Activated naive CD8-positive, alpha-beta T cell treated with anti-CD3 and anti-CD28 coated beads for 36 hours (primary cell): Measurements from ENCODE around the gene MPPED2. TPM values are rescaled to one million over a fixed set of nuclear protein-coding genes. Genes with fewer than 3 reads are reported as not detected.

ENCODE experiments used
- DNase-seq: peaks from one replicate; pipeline ENCODE4 v3.0.0; 2021
- H3K27ac Mint-ChIP-seq: one replicate; pipeline ENCODE4 v1.8.0; 2022; ENCODE audit warnings: mild to moderate bottlenecking, moderate library complexity, mixed read lengths
- H3K27me3 Mint-ChIP-seq: one replicate; pipeline ENCODE4 v1.8.0; 2022; ENCODE audit warnings: mild to moderate bottlenecking, mixed read lengths
- H3K36me3 Mint-ChIP-seq: one replicate; pipeline ENCODE4 v1.8.0; 2021; ENCODE audit warnings: mild to moderate bottlenecking, mixed read lengths
- H3K4me1 Mint-ChIP-seq: one replicate; pipeline ENCODE4 v1.8.0; 2021; ENCODE audit warnings: mixed read lengths
- H3K4me3 Mint-ChIP-seq: one replicate; pipeline ENCODE4 v1.8.0; 2022; ENCODE audit warnings: mild to moderate bottlenecking, moderate library complexity, mixed read lengths
- H3K9me3 Mint-ChIP-seq: one replicate; pipeline ENCODE4 v1.8.0; 2022; ENCODE audit warnings: mixed read lengths
- total RNA-seq, 2 experiments: library from RNA; stranded (reverse); gene quantifications; one replicate each; pipeline ENCODE4 v1.2.3, GENCODE V29; 2021

MPPED2 gene
- total RNA-seq, 2 experiments from 2014 or later, result 0.19 to 0.62 TPM

GRCh38 chr11:30526558-30526957, 59.6 kb downstream of the MPPED2 start:
- Mint-ChIP-seq H3K9me3 (no peaks in the 10 kb centered on the region), H3K36me3 (no peaks in the 10 kb centered on the region)

GRCh38 chr11:30522536-30523243, 63.5 kb downstream of the MPPED2 start:
- Mint-ChIP-seq H3K9me3 (no peaks in the 10 kb centered on the region), H3K27ac (no peak overlapping the region), H3K27me3 (peaks cover 15% of the 10 kb centered on the region), H3K36me3 (no peaks in the 10 kb centered on the region), H3K4me3 (no peak overlapping the region), H3K4me1 (peaks cover 3% of the 10 kb centered on the region)
- no peak for DNase-seq

More at GRCh38 chr11:30526558-30526957, 59.6 kb downstream of the MPPED2 start:
- Mint-ChIP-seq H3K4me1 (peaks cover 3% of the 10 kb centered on the region), H3K4me3 (no peak overlapping the region), H3K27ac (no peak overlapping the region), H3K27me3 (peaks cover 4% of the 10 kb centered on the region)
- no peak for DNase-seq

- Mint-ChIP-seq H3K36me3 (no peaks in the 10 kb centered on the region), H3K27ac (no peak overlapping the region), H3K27me3 (peaks cover 28% of the 10 kb centered on the region), H3K4me1 (peaks cover 3% of the 10 kb centered on the region), H3K9me3 (no peaks in the 10 kb centered on the region), H3K4me3 (no peak overlapping the region)
- no peak for DNase-seq
Observed at GRCh38 chr11:30521297-30522071, 64.7 kb downstream of the MPPED2 start.

- no peak for DNase-seq
- Mint-ChIP-seq H3K4me1 (peaks cover 16% of the 10 kb centered on the region), H3K27me3 (peaks cover 76% of the 10 kb centered on the region), H3K27ac (no peak overlapping the region), H3K36me3 (no peaks in the 10 kb centered on the region), H3K4me3 (no peak overlapping the region), H3K9me3 (peaks cover 1% of the 10 kb centered on the region)
Observed at GRCh38 chr11:30513087-30513486, 73.1 kb downstream of the MPPED2 start.

- Mint-ChIP-seq H3K27ac (no peak overlapping the region), H3K36me3 (no peaks in the 10 kb centered on the region), H3K4me1 (peaks cover 16% of the 10 kb centered on the region), H3K4me3 (no peak overlapping the region), H3K9me3 (peaks cover 1% of the 10 kb centered on the region), H3K27me3 (peaks cover 65% of the 10 kb centered on the region)
- DNase-seq, result no peak
Observed at GRCh38 chr11:30511408-30511807, 74.7 kb downstream of the MPPED2 start.

GRCh38 chr11:30510750-30511149, 75.4 kb downstream of the MPPED2 start:
- Mint-ChIP-seq H3K36me3 (no peaks in the 10 kb centered on the region), H3K27me3 (peaks cover 63% of the 10 kb centered on the region), H3K9me3 (peaks cover 1% of the 10 kb centered on the region)

GRCh38 chr11:30509364-30509763, 76.8 kb downstream of the MPPED2 start:
- no peak overlapping the region for H3K4me3 Mint-ChIP-seq
- H3K36me3 Mint-ChIP-seq, result no peaks in the 10 kb centered on the region
- H3K27ac Mint-ChIP-seq, result no peak overlapping the region
- no peak for DNase-seq
- H3K27me3 Mint-ChIP-seq, result peaks cover 60% of the 10 kb centered on the region
- H3K4me1 Mint-ChIP-seq, result peaks cover 16% of the 10 kb centered on the region
- H3K9me3 Mint-ChIP-seq, result peaks cover 1% of the 10 kb centered on the region

More at GRCh38 chr11:30510750-30511149, 75.4 kb downstream of the MPPED2 start:
- Mint-ChIP-seq H3K27ac (no peak overlapping the region), H3K4me1 (peaks cover 16% of the 10 kb centered on the region), H3K4me3 (no peak overlapping the region)
- no peak for DNase-seq

- DNase-seq, result no peak
- Mint-ChIP-seq H3K4me1 (peaks cover 16% of the 10 kb centered on the region), H3K9me3 (peaks cover 1% of the 10 kb centered on the region), H3K27ac (no peak overlapping the region), H3K27me3 (peaks cover 53% of the 10 kb centered on the region), H3K36me3 (no peaks in the 10 kb centered on the region), H3K4me3 (no peak overlapping the region)
Observed at GRCh38 chr11:30508594-30508993, 77.6 kb downstream of the MPPED2 start.

GRCh38 chr11:30505603-30506002, 80.5 kb downstream of the MPPED2 start:
- no peak for DNase-seq
- Mint-ChIP-seq H3K36me3 (no peaks in the 10 kb centered on the region), H3K4me3 (no peak overlapping the region), H3K27me3 (peaks cover 46% of the 10 kb centered on the region), H3K9me3 (no peaks in the 10 kb centered on the region), H3K27ac (no peak overlapping the region), H3K4me1 (peaks cover 8% of the 10 kb centered on the region)

GRCh38 chr11:30504468-30504867, 81.7 kb downstream of the MPPED2 start:
- Mint-ChIP-seq H3K27me3 (peaks cover 38% of the 10 kb centered on the region), H3K9me3 (no peaks in the 10 kb centered on the region)

GRCh38 chr11:30503156-30503555, 83.0 kb downstream of the MPPED2 start:
- Mint-ChIP-seq H3K4me1 (no peaks in the 10 kb centered on the region), H3K4me3 (no peak overlapping the region), H3K27me3 (peaks cover 34% of the 10 kb centered on the region), H3K27ac (no peak overlapping the region), H3K36me3 (no peaks in the 10 kb centered on the region), H3K9me3 (no peaks in the 10 kb centered on the region)
- DNase-seq, result no peak

More at GRCh38 chr11:30504468-30504867, 81.7 kb downstream of the MPPED2 start:
- DNase-seq, result no peak
- Mint-ChIP-seq H3K36me3 (no peaks in the 10 kb centered on the region), H3K27ac (no peak overlapping the region), H3K4me3 (no peak overlapping the region), H3K4me1 (no peaks in the 10 kb centered on the region)

GRCh38 chr11:30502305-30502704, 83.8 kb downstream of the MPPED2 start:
- DNase-seq, result no peak
- Mint-ChIP-seq H3K4me1 (no peaks in the 10 kb centered on the region), H3K27ac (no peak overlapping the region), H3K27me3 (peaks cover 28% of the 10 kb centered on the region), H3K4me3 (no peak overlapping the region), H3K9me3 (no peaks in the 10 kb centered on the region), H3K36me3 (no peaks in the 10 kb centered on the region)

GRCh38 chr11:30501744-30502143, 84.4 kb downstream of the MPPED2 start:
- DNase-seq, result no peak
- Mint-ChIP-seq H3K4me3 (no peak overlapping the region), H3K27me3 (peaks cover 28% of the 10 kb centered on the region), H3K4me1 (no peaks in the 10 kb centered on the region), H3K27ac (no peak overlapping the region), H3K36me3 (no peaks in the 10 kb centered on the region), H3K9me3 (no peaks in the 10 kb centered on the region)

GRCh38 chr11:30499940-30500339, 86.2 kb downstream of the MPPED2 start:
- H3K27me3 Mint-ChIP-seq, result peaks cover 21% of the 10 kb centered on the region
- no peaks in the 10 kb centered on the region for H3K9me3 Mint-ChIP-seq
- H3K4me3 Mint-ChIP-seq, result no peak overlapping the region
- H3K27ac Mint-ChIP-seq, result no peak overlapping the region
- no peaks in the 10 kb centered on the region for H3K4me1 Mint-ChIP-seq
- no peak for DNase-seq
- H3K36me3 Mint-ChIP-seq, result no peaks in the 10 kb centered on the region

GRCh38 chr11:30497600-30497999, 88.6 kb downstream of the MPPED2 start:
- no peaks in the 10 kb centered on the region for H3K4me1 Mint-ChIP-seq
- no peak overlapping the region for H3K27ac Mint-ChIP-seq
- no peaks in the 10 kb centered on the region for H3K9me3 Mint-ChIP-seq
- no peak for DNase-seq
- H3K27me3 Mint-ChIP-seq, result peaks cover 13% of the 10 kb centered on the region
- no peaks in the 10 kb centered on the region for H3K36me3 Mint-ChIP-seq
- H3K4me3 Mint-ChIP-seq, result no peak overlapping the region
